GM12878 (cell line): Measurements from ENCODE around the gene LTC4S. TPM values are rescaled to one million over a fixed set of nuclear protein-coding genes. Genes with fewer than 3 reads are reported as not detected.

Experiments
- ATAC-seq: fragments of 200-7000 bp; cut with Tn5 transposase; 3 replicates; pipeline ENCODE4 v1.9.1; 2020; ENCODE audit warnings: mild to moderate bottlenecking, moderate library complexity
- BruUV-seq: library from RNA; stranded (reverse); fragments of 400-500 nt; replicated peaks from 2 replicates; lab custom pipeline; 2021; lab: Mats Ljungman, UMichigan
- CTCF ChIA-PET: fragments of 300-600 bp; sonication (Branson Sonifier 250); formaldehyde crosslinking; extraction: SDS; loops from one replicate; lab custom pipeline; 2021; ENCODE audit warnings: inconsistent platforms; lab: Yijun Ruan, JAX
- POLR2A ChIA-PET: fragments of 350-600 bp; formaldehyde crosslinking; extraction: SDS; loops from one replicate; lab custom pipeline; 2021; ENCODE audit warnings: inconsistent platforms; lab: Charles Lee
- RAD21 ChIA-PET: fragments of 300-600 bp; sonication (Branson Sonifier 250); formaldehyde crosslinking; loops from one replicate; lab custom pipeline; 2023; ENCODE audit warnings: antibody characterized with exemption; ENCODE audit not compliant: unreplicated experiment; lab: Charles Lee
- SMC1A ChIA-PET: fragments of 300-600 bp; sonication (Branson Sonifier 250); formaldehyde crosslinking; loops from one replicate; lab custom pipeline; 2023; ENCODE audit not compliant: unreplicated experiment, uncharacterized antibody; lab: Charles Lee
- DNase-seq: peaks from one replicate; pipeline ENCODE4 v3.0.0-alpha.2; 2011; ENCODE audit warnings: low read depth, low spot score
- FAIRE-seq: peaks from 3 replicates; lab custom pipeline; 2011; peaks lifted over from hg19 to GRCh38; lab: Jason Lieb, UNC
- H2AFZ ChIP-seq: 2 replicates; pipeline ENCODE4 v1.6.0; 2011; ENCODE audit warnings: low read depth, low read length, control low read depth; ENCODE audit not compliant: control insufficient read depth
- H3K27ac ChIP-seq: 2 replicates; pipeline ENCODE4 v1.5.1; 2011; ENCODE audit warnings: control low read depth; ENCODE audit not compliant: control insufficient read depth, insufficient read depth
- H3K27me3 ChIP-seq, 2 experiments: replicated peaks in 1 of 2; 2 replicates each; pipeline versions ENCODE4 v1.6.0 to v1.6.1; 2011; ENCODE audit warnings: low read length in 1 of 2; ENCODE audit not compliant: control insufficient read depth in 2 of 2, insufficient read depth in 2 of 2
- H3K36me3 ChIP-seq, 2 experiments: 2 replicates each; pipeline ENCODE4 v1.5.1; 2011; ENCODE audit warnings: low read length in 1 of 2; ENCODE audit not compliant: control insufficient read depth in 2 of 2, insufficient read depth in 2 of 2
- H3K4me1 ChIP-seq: 2 replicates; pipeline ENCODE4 v1.6.1; 2011; ENCODE audit warnings: mild to moderate bottlenecking, low read length, moderate library complexity, mixed read lengths; ENCODE audit not compliant: control insufficient read depth, insufficient read depth
- H3K4me2 ChIP-seq: 2 replicates; pipeline ENCODE4 v1.6.0; 2011; ENCODE audit warnings: control low read depth; ENCODE audit not compliant: control insufficient read depth, insufficient read depth
- H3K4me3 ChIP-seq: fragments of 200-600 bp; sonication (generic); 2 replicates; pipeline ENCODE4 v1.5.1; 2016
- H3K79me2 ChIP-seq: 2 replicates; pipeline ENCODE4 v1.6.0; 2011; ENCODE audit warnings: low read length; ENCODE audit not compliant: control insufficient read depth, insufficient read depth
- H3K9ac ChIP-seq: 2 replicates; pipeline ENCODE4 v1.8.0; 2011; ENCODE audit warnings: low read length, control low read depth, mixed read lengths; ENCODE audit not compliant: control insufficient read depth, insufficient read depth
- H3K9me3 ChIP-seq: replicated peaks from 3 replicates; pipeline ENCODE4 v1.5.1; 2011; ENCODE audit warnings: mild to moderate bottlenecking, low read length; ENCODE audit not compliant: control insufficient read depth, insufficient read depth
- H4K20me1 ChIP-seq: 2 replicates; pipeline ENCODE4 v1.6.0; 2011; ENCODE audit not compliant: control insufficient read depth, insufficient read depth
- BCL3 ChIP-seq: IDR thresholded peaks from 2 replicates; pipeline ENCODE4 v1.6.1; 2011; ENCODE audit warnings: borderline replicate concordance, low read depth, mild to moderate bottlenecking, moderate library complexity, low read length; ENCODE audit not compliant: insufficient read depth, poor library complexity, severe bottlenecking
- CHD2 ChIP-seq: IDR thresholded peaks from 2 replicates; pipeline ENCODE4 v1.6.1; 2011; ENCODE audit warnings: low read depth, low read length, improper control_type of control experiment, borderline replicate concordance
- E4F1 ChIP-seq: fragments of 450-650 bp; IDR thresholded peaks from 2 replicates; pipeline ENCODE4 v1.6.1; 2018; ENCODE audit warnings: borderline replicate concordance, mild to moderate bottlenecking; ENCODE audit not compliant: partially characterized antibody
- ETV6 ChIP-seq, 2 experiments: fragments of 450-650 bp in 1 of 2; IDR thresholded peaks in 1 of 2; conservative IDR thresholded peaks in 1 of 2; 2 replicates each; pipeline ENCODE4 v1.6.1; 2014; ENCODE audit warnings: antibody characterized with exemption in 1 of 2, borderline replicate concordance in 1 of 2, low read depth in 1 of 2, mild to moderate bottlenecking in 1 of 2, moderate library complexity in 1 of 2
- MEF2B ChIP-seq: fragments of 450-650 bp; IDR thresholded peaks from 2 replicates; pipeline ENCODE4 v1.6.1; 2018; ENCODE audit warnings: mild to moderate bottlenecking, moderate library complexity; ENCODE audit not compliant: partially characterized antibody, poor library complexity, severe bottlenecking
- MYC ChIP-seq: IDR thresholded peaks from 2 replicates; pipeline ENCODE4 v1.6.1; 2011; ENCODE audit warnings: mild to moderate bottlenecking, low read length, moderate library complexity, inconsistent platforms; ENCODE audit not compliant: insufficient read depth, insufficient replicate concordance, insufficient read length, severe bottlenecking
- NFYB ChIP-seq: IDR thresholded peaks from 2 replicates; pipeline ENCODE4 v1.6.1; 2011; ENCODE audit warnings: low read depth, mild to moderate bottlenecking, low read length, improper control_type of control experiment, moderate library complexity; ENCODE audit not compliant: insufficient read depth
- POLR2AphosphoS2 ChIP-seq: IDR thresholded peaks from 2 replicates; pipeline ENCODE4 v1.6.1; 2011; ENCODE audit warnings: low read depth, mild to moderate bottlenecking, low read length, improper control_type of control experiment, moderate library complexity
- POLR2AphosphoS5 ChIP-seq: IDR thresholded peaks from 2 replicates; pipeline ENCODE4 v1.6.1; 2011; ENCODE audit warnings: mild to moderate bottlenecking, low read length, inconsistent platforms
- SKIL ChIP-seq: fragments of 450-650 bp; IDR thresholded peaks from 2 replicates; pipeline ENCODE4 v1.6.1; 2017; ENCODE audit warnings: mild to moderate bottlenecking, low read depth, inconsistent platforms; ENCODE audit not compliant: poor library complexity, severe bottlenecking
- ZZZ3 ChIP-seq: IDR thresholded peaks from 2 replicates; pipeline ENCODE4 v1.6.1; 2011; ENCODE audit warnings: low read depth; ENCODE audit not compliant: control insufficient read depth, insufficient read length
- WGBS: methylation state at CpG from one replicate; pipeline ENCODE4 v1.1.6; 2016; ENCODE audit warnings: low lambda C conversion rate; ENCODE audit not compliant: insufficient replicate concordance, insufficient coverage; ENCODE audit errors: missing lambda C conversion rate; 5-methylcytosine and 5-hydroxymethylcytosine counted together
- in situ Hi-C: fragments of 300-500 bp; cut with MboI; formaldehyde crosslinking; loops from 9 replicates; pipeline ENCODE4 v1.14.3; 2018; ENCODE audit warnings: mixed read lengths
- intact Hi-C: fragments of 100-400 bp; cut with micrococcal nuclease; formaldehyde crosslinking; loops from one replicate; pipeline ENCODE4 v1.14.2; 2022; ENCODE audit not compliant: unreplicated experiment
- polyA plus RNA-seq, 11 experiments: library from polyadenylated mRNA; depleted of rRNA in 4 of 11; unstranded in 6 of 11; stranded (reverse) in 5 of 11; fragments of >200 nt; fragmentation: Nextera tagmentation in 4 of 11; fragmentation: Illumina TruSeq in 1 of 11; extraction: Ambion mirVana in 4 of 11; extraction: Trizol in 1 of 11; gene quantifications; 1 replicate in 1 of 11; 2 replicates in 10 of 11; pipeline versions ENCODE4 v1.2.1 to v1.2.3, GENCODE V29; 2011 to 2016; ENCODE audit warnings: inconsistent platforms in 2 of 11, missing spikeins in 2 of 11, low read depth in 1 of 11
- total RNA-seq, 4 experiments: library from RNA; depleted of rRNA in 3 of 4; stranded (reverse); fragments of >200 nt in 3 of 4; fragmentation: Illumina TruSeq in 1 of 4; extraction: Trizol in 1 of 4; gene quantifications; 2 replicates each; pipeline versions ENCODE4 v1.2.1 to v1.2.3, GENCODE V29; 2013 to 2021
- TF ChIP-seq, protein P1 (sequence below): fragments of 450-650 bp; IDR thresholded peaks from 2 replicates; pipeline ENCODE4 v1.6.1; 2016; ENCODE audit warnings: mild to moderate bottlenecking

Gene LTC4S
- total and polyA plus RNA-seq, 10 of the 15 experiments (the other 5 are each of a cell fraction or from before 2014, with no cell fraction given) = 0.78 to 3.6 (median 1.8) TPM; not detected in 5

DNA sequence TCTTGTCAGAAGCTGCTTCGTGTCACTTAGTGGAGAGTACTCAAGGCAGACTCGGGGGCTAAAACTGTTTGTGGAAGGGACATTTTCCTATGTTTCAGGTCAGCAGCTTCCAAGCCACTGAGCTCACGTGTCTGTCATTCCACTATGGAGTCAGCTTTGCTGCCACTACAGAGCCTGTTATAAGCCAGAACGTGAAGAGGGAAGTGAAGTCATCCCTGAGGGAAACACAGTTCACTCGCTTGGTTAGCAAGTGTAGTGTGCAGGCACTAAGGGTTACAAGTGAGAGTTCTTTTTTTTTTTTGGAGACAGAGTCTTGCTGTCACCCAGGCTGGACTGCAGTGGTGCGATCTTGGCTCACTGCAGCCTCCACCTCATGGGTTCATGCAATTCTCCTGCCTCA, 24.5 kb upstream of the LTC4S start:
- 73% methylated on average over 6 of the region's 6 CpGs for WGBS
- H3K36me3 ChIP-seq = peaks cover 24 to 35% of the 10 kb centered on the region in 2 experiments
- in situ Hi-C loops (no loop called here), intact Hi-C loops (loop anchor here (10.0 kb wide), 1 partner anchor 206 kb away; no protein-coding TSS in a partner anchor)
- no TSS peak for BruUV-seq
- TF ChIP-seq ETV6 (conservative IDR thresholded peaks at IDR 0.05 in 1 of 2, IDR thresholded peaks at IDR 0.05 in 1 of 2; ENCODE audit: borderline replicate concordance in 1 of 2, low read depth in 1 of 2) (no peak), E4F1 (no peak), MEF2B (no peak), POLR2AphosphoS5 (no peak), CHD2 (no peak), ZZZ3 (no peak), POLR2AphosphoS2 (no peak), BCL3 (no peak), SKIL (no peak), NFYB (no peak), MYC (no peak)
- TF ChIP-seq, protein P1, sequence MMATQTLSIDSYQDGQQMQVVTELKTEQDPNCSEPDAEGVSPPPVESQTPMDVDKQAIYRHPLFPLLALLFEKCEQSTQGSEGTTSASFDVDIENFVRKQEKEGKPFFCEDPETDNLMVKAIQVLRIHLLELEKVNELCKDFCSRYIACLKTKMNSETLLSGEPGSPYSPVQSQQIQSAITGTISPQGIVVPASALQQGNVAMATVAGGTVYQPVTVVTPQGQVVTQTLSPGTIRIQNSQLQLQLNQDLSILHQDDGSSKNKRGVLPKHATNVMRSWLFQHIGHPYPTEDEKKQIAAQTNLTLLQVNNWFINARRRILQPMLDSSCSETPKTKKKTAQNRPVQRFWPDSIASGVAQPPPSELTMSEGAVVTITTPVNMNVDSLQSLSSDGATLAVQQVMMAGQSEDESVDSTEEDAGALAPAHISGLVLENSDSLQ = no peak
- no peak overlapping the region for H2AFZ ChIP-seq
- ChIA-PET RAD21 (no interaction called here), SMC1A (no interaction called here), CTCF (interaction anchor here (1.0 kb wide), 1 partner anchor 25 kb away, joined by 3 read pairs; the partner anchor contains the start of gene LTC4S), POLR2A (interaction anchor here (0.7 kb wide), 1 partner anchor 151 kb away, joined by 3 read pairs; no protein-coding TSS in a partner anchor)
- no peaks in the 10 kb centered on the region; the same call in 1 of the 2 replicates for H3K79me2 ChIP-seq
- H4K20me1 ChIP-seq = no peaks in the 10 kb centered on the region
- no peak overlapping the region for H3K27ac ChIP-seq
- FAIRE-seq (no peak), DNase-seq (no peak), ATAC-seq (no peak)
- no peak overlapping the region for H3K9ac ChIP-seq
- no peak overlapping the region for H3K4me2 ChIP-seq
- H3K4me3 ChIP-seq = no peak overlapping the region
- H3K4me1 ChIP-seq = no peaks in the 10 kb centered on the region
- H3K9me3 ChIP-seq = no peaks in the 10 kb centered on the region
- H3K27me3 ChIP-seq = no peaks in the 10 kb centered on the region
